ENCODE results near the gene TXNRD1.

DNA sequence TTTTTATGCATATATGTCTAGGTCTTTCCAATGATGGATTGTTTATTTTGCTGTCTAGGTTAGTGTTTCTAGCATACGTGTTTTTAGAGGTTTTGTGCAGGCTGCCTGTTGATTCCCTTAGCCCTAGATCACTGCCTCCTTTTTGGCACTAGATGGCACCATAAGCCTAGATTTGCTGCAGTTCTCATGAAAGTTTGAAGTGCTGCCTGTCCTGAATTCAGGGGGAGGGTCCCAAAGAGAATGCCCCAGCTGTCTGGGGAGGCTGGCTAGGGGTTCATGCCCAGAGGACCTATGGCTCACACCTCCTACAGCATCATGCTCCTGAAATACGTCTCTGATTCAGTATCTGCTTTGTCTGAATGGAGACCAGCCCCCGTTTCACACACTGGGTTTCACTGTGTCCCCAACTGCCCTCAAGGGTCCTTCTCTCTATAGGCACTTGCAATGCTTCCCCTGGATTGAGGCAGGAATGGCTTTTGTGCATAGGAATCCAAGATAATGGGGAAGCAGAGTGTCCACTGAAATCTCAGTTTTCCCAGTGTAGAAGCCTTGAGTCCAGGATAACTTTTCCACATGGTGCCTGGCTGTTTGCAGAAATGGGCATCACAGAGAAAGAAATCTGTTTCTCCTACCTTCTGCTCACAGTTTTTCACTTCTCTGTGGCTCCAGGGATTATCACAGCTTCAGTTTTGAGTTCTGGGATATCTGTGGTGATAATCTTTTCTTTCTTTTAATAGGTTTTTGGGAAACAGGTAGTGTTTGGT lies 14.2 kb upstream of the TXNRD1 start:
- TF ChIP-seq, protein P1, sequence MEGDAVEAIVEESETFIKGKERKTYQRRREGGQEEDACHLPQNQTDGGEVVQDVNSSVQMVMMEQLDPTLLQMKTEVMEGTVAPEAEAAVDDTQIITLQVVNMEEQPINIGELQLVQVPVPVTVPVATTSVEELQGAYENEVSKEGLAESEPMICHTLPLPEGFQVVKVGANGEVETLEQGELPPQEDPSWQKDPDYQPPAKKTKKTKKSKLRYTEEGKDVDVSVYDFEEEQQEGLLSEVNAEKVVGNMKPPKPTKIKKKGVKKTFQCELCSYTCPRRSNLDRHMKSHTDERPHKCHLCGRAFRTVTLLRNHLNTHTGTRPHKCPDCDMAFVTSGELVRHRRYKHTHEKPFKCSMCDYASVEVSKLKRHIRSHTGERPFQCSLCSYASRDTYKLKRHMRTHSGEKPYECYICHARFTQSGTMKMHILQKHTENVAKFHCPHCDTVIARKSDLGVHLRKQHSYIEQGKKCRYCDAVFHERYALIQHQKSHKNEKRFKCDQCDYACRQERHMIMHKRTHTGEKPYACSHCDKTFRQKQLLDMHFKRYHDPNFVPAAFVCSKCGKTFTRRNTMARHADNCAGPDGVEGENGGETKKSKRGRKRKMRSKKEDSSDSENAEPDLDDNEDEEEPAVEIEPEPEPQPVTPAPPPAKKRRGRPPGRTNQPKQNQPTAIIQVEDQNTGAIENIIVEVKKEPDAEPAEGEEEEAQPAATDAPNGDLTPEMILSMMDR (IDR thresholded peaks at IDR 0.05; ENCODE audit: low read depth, low read length): peak; percentile 96
- TF ChIP-seq EZH2phosphoT487 (IDR thresholded peaks at IDR 0.05; ENCODE audit: low read depth): no peak

All from OCI-LY3 (cell line).